ENCODE measurements around the gene OAT.

OAT gene

DNA sequence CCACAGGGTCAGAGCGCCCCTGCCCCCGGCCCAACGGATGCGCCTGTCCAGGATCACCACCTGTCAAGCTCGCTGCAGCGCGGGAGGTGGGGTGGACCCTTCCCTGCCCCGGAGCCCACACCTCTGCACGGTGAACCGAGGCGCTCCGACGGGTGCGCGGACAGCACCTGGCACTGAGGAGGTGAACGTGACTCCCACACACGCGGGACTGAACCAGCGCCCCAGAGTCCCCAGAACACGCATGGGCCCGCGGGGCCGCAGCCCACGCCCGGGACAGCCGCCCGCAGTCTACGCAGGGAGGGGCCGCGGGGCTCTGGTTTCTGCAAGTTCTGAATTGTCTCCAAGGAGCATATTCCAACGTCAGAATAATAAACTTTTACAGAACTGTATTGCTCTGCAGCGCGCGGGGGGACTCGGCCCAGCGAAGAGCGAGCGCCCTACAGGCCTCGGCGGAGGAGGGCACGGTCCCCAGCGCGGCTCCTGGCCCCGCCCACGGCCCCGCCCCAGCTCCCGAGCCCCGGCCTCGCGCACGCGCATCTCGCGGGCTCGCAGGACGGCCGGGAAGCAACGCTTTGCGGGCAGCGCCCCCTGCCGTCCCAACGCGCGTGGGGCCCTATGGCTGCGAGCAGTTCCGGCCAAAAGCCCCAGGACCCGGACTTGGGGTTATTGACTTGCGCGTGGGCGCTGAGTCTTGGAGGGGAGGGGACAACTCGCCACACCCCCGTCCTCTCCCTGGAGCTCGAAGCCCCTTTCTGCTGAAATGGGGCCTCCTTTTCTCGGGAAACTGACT, 29.7 kb downstream of the OAT start:
- Histone ChIP-seq H3K4me1 (ENCODE audit: insufficient read depth, low read length, poor library complexity, severe bottlenecking) (no peaks in the 10 kb centered on the region), H4K20me1 (ENCODE audit: insufficient read depth, low read length, poor library complexity, severe bottlenecking) (no peaks in the 10 kb centered on the region), H3K9me2 (replicated peaks; ENCODE audit: low read depth, low read length) (no peaks in the 10 kb centered on the region), H3K9me3 (ENCODE audit: insufficient read depth, low read depth, low read length) (no peaks in the 10 kb centered on the region), H3K4me3 (ENCODE audit: low read length, poor library complexity, severe bottlenecking) (peak overlapping the region; percentile 55), H3F3A (ENCODE audit: low read depth) (no peaks in the 10 kb centered on the region), H3K4me2 (ENCODE audit: low read depth, low read length, poor library complexity, severe bottlenecking) (peak overlapping the region; percentile 62), H3K27me3 (ENCODE audit: insufficient read depth, low read length, poor library complexity, severe bottlenecking) (no peaks in the 10 kb centered on the region), H3K36me3 (ENCODE audit: insufficient read depth, low read length) (no peaks in the 10 kb centered on the region), H3K79me2 (ENCODE audit: insufficient read depth, low read length) (no peaks in the 10 kb centered on the region), H2AFZ (ENCODE audit: low read length) (peak overlapping the region; percentile 98), H3K9ac (ENCODE audit: low read depth, low read length, poor library complexity, severe bottlenecking) (peak overlapping the region; percentile 43)
- TF ChIP-seq EZH2phosphoT487 (IDR thresholded peaks at IDR 0.05; ENCODE audit: borderline replicate concordance), result no peak
- TF ChIP-seq, protein P1, sequence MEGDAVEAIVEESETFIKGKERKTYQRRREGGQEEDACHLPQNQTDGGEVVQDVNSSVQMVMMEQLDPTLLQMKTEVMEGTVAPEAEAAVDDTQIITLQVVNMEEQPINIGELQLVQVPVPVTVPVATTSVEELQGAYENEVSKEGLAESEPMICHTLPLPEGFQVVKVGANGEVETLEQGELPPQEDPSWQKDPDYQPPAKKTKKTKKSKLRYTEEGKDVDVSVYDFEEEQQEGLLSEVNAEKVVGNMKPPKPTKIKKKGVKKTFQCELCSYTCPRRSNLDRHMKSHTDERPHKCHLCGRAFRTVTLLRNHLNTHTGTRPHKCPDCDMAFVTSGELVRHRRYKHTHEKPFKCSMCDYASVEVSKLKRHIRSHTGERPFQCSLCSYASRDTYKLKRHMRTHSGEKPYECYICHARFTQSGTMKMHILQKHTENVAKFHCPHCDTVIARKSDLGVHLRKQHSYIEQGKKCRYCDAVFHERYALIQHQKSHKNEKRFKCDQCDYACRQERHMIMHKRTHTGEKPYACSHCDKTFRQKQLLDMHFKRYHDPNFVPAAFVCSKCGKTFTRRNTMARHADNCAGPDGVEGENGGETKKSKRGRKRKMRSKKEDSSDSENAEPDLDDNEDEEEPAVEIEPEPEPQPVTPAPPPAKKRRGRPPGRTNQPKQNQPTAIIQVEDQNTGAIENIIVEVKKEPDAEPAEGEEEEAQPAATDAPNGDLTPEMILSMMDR (conservative IDR thresholded peaks at IDR 0.05; ENCODE audit: low read length), result peak; percentile 79

DNA sequence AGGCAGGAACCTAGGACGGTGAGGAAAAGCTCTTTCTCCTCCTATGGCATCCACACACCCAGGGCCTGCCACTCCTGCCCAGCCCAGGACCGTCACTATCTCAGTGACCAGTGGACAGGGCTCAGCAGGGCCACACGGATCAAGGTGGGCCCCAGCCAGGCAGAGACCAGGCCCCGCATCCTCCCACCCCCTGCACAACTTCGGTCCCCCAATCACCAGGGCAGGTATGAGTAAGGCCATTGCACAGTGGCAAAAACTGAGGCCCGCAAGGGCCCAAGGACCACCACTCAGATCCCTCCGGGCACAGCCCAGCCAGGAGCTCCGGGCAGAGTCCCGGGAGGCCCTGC, 30.3 kb downstream of the OAT start:
- Histone ChIP-seq H3F3A (ENCODE audit: low read depth) (no peaks in the 10 kb centered on the region), H4K20me1 (ENCODE audit: insufficient read depth, low read length, poor library complexity, severe bottlenecking) (no peaks in the 10 kb centered on the region), H3K4me2 (ENCODE audit: low read depth, low read length, poor library complexity, severe bottlenecking) (no peak overlapping the region), H3K4me3 (ENCODE audit: low read length, poor library complexity, severe bottlenecking) (no peak overlapping the region), H3K9ac (ENCODE audit: low read depth, low read length, poor library complexity, severe bottlenecking) (no peak overlapping the region), H3K9me2 (replicated peaks; ENCODE audit: low read depth, low read length) (no peaks in the 10 kb centered on the region), H3K36me3 (ENCODE audit: insufficient read depth, low read length) (no peaks in the 10 kb centered on the region), H3K27me3 (ENCODE audit: insufficient read depth, low read length, poor library complexity, severe bottlenecking) (no peaks in the 10 kb centered on the region), H2AFZ (ENCODE audit: low read length) (no peak overlapping the region), H3K79me2 (ENCODE audit: insufficient read depth, low read length) (no peaks in the 10 kb centered on the region), H3K4me1 (ENCODE audit: insufficient read depth, low read length, poor library complexity, severe bottlenecking) (no peaks in the 10 kb centered on the region), H3K9me3 (ENCODE audit: insufficient read depth, low read depth, low read length) (no peaks in the 10 kb centered on the region)
- TF ChIP-seq EZH2phosphoT487 (IDR thresholded peaks at IDR 0.05; ENCODE audit: borderline replicate concordance), result no peak
- TF ChIP-seq, protein P1 (conservative IDR thresholded peaks at IDR 0.05; ENCODE audit: low read length), result no peak

DNA sequence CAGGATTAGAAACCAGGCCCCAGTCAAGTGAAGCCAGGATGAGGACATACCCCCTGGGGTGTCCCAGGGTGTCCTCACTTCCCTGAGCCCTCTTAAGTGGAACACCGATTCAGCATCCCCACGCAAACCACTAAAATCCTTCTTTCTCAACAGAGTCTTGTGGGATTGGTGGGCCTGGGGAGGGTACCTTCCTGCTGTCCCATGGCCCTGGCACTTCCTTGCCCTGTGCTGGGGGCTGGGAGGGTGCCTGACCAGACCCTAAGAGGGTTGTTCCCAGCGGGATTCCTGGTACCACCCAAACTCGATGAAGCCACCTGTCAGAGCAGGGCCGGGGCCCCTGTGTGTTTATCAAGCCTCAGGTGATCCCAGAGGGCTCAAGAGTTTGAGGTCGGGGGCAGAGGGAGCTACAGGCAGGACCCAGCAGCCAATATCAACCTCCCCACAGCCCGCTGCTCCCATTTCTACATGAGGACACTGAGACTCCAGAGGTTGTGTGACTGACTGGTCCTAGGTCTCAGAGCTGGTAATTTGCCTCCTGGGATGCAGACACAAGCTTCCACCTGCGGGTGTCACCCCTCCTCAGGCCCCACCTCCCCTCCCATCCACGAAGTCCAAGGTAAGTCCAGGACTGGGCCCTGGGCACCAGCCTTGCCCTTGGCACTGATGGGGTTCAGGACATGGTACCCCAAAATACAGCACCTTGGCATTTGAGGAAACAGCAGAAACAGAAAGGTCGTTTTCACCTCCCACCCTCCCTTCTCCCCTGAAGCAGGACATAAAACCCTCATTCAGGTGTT, 31.4 kb downstream of the OAT start:
- no peak for TF ChIP-seq EZH2phosphoT487 (IDR thresholded peaks at IDR 0.05; ENCODE audit: borderline replicate concordance)
- TF ChIP-seq, protein P1 (conservative IDR thresholded peaks at IDR 0.05; ENCODE audit: low read length), result peak; percentile 48
- Histone ChIP-seq H3K4me2 (ENCODE audit: low read depth, low read length, poor library complexity, severe bottlenecking) (no peak overlapping the region), H3K4me3 (ENCODE audit: low read length, poor library complexity, severe bottlenecking) (no peak overlapping the region)

More for the DNA sequence above, 31.4 kb downstream of the OAT start:
- H3K36me3 ChIP-seq (ENCODE audit: insufficient read depth, low read length), result no peaks in the 10 kb centered on the region
- H3K9me3 ChIP-seq (ENCODE audit: insufficient read depth, low read depth, low read length), result no peaks in the 10 kb centered on the region
- H3K27me3 ChIP-seq (ENCODE audit: insufficient read depth, low read length, poor library complexity, severe bottlenecking), result no peaks in the 10 kb centered on the region
- H3K9ac ChIP-seq (ENCODE audit: low read depth, low read length, poor library complexity, severe bottlenecking), result no peak overlapping the region
- no peak overlapping the region for H2AFZ ChIP-seq (ENCODE audit: low read length)
- no peaks in the 10 kb centered on the region for H4K20me1 ChIP-seq (ENCODE audit: insufficient read depth, low read length, poor library complexity, severe bottlenecking)
- no peaks in the 10 kb centered on the region for H3F3A ChIP-seq (ENCODE audit: low read depth)
- no peaks in the 10 kb centered on the region for H3K9me2 ChIP-seq (replicated peaks; ENCODE audit: low read depth, low read length)
- H3K79me2 ChIP-seq (ENCODE audit: insufficient read depth, low read length), result no peaks in the 10 kb centered on the region
- no peaks in the 10 kb centered on the region for H3K4me1 ChIP-seq (ENCODE audit: insufficient read depth, low read length, poor library complexity, severe bottlenecking)

Measured in Loucy (cell line).